H1 (cell line): Measurements from ENCODE around the gene LPP. TPM values are rescaled to one million over a fixed set of nuclear protein-coding genes. Genes with fewer than 3 reads are reported as not detected.

Source experiments
- CBX8 ChIP-seq: fragments of 300-800, 300-1000 bp; sonication (generic); IDR thresholded peaks from 2 replicates; pipeline ENCODE4 v1.7.1; 2016; ENCODE audit warnings: low read depth, low read length, borderline replicate concordance
- CHD2 ChIP-seq: IDR thresholded peaks from 2 replicates; pipeline ENCODE4 v1.6.1; 2012; ENCODE audit warnings: low read length, improper control_type of control experiment
- HDAC6 ChIP-seq: IDR thresholded peaks from one replicate; pipeline ENCODE4 v1.7.1; 2012; ENCODE audit warnings: low read depth, mild to moderate bottlenecking, inconsistent platforms, low read length, moderate library complexity
- KDM5A ChIP-seq: fragments of 200-600 bp; IDR thresholded peaks from 2 replicates; pipeline ENCODE4 v1.7.1; 2012; ENCODE audit warnings: mild to moderate bottlenecking, low read length, inconsistent platforms, mixed read lengths
- NANOG ChIP-seq: IDR thresholded peaks from 2 replicates; pipeline ENCODE4 v1.6.1; 2011; ENCODE audit warnings: low read length, low read depth, mild to moderate bottlenecking, inconsistent platforms; ENCODE audit not compliant: insufficient read depth, poor library complexity, severe bottlenecking
- POLR2AphosphoS5 ChIP-seq: IDR thresholded peaks from 2 replicates; pipeline ENCODE4 v1.6.1; 2011; ENCODE audit warnings: low read depth, low read length
- POU5F1 ChIP-seq: IDR thresholded peaks from 2 replicates; pipeline ENCODE4 v1.6.1; 2011; ENCODE audit warnings: low read depth, mild to moderate bottlenecking, low read length, moderate library complexity
- SIRT6 ChIP-seq: IDR thresholded peaks from one replicate; pipeline ENCODE4 v1.7.1; 2012; ENCODE audit warnings: low read length, inconsistent platforms
- TAF1 ChIP-seq: IDR thresholded peaks from 2 replicates; pipeline ENCODE4 v1.6.1; 2011; ENCODE audit warnings: mild to moderate bottlenecking, low read depth, low read length
- polyA plus RNA-seq, 7 experiments: library from polyadenylated mRNA; depleted of rRNA in 3 of 7; stranded (reverse) in 5 of 7; unstranded in 2 of 7; fragments of >200 nt in 5 of 7; fragments of 200-250 nt in 2 of 7; gene quantifications; 1 replicate in 5 of 7; 2 replicates in 1 of 7; 4 replicates in 1 of 7; pipeline versions ENCODE4 v1.2.1 to v1.2.3, GENCODE V29; 2011 to 2013; ENCODE audit warnings: missing spikeins in 2 of 7, mixed read lengths in 2 of 7
- total RNA-seq: library from RNA; stranded (reverse); fragmentation: NEBNext Ultra II Directional; extraction: Animal tissue kit (Norgen Biotek cat#: 25700); gene quantifications from 2 replicates; pipeline ENCODE4 v1.2.1, GENCODE V29; 2021
- TF ChIP-seq, protein P1 (sequence below): fragments of 300-600 bp; sonication (generic); IDR thresholded peaks from 2 replicates; pipeline ENCODE4 v1.7.1; 2012; ENCODE audit warnings: low read length, moderate library complexity, mild to moderate bottlenecking, inconsistent platforms; ENCODE audit not compliant: insufficient replicate concordance
- TF ChIP-seq, protein P2 (sequence below): IDR thresholded peaks from 2 replicates; pipeline ENCODE4 v1.6.1; 2012; ENCODE audit warnings: inconsistent platforms
- TF ChIP-seq, protein P3 (sequence below): IDR thresholded peaks from 2 replicates; pipeline ENCODE4 v1.6.1; 2012; ENCODE audit warnings: inconsistent platforms

Gene LPP
- total and polyA plus RNA-seq, 2 of the 8 experiments (the other 6 are each of a cell fraction or from before 2014, with no cell fraction given), result 10.0 to 53.3 TPM

DNA sequence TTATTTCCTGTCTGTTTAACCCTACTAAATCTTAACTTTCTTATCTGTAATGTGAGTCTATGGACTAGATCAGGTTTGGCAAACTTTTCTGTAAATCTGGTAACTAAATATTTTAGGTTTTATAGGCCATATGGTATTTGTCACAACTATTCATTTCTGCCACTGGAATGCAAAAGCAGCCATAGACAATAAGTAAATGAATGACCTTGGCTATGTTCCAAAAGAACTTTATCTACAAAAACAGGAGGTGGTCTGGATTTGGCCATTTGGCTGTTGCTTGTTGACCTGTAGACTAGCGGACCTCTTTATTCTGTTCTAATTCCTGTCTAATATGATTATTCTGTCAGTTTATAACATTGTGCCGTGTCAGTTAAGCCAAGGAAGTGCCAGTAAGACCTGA, 314.2 kb downstream of the LPP start (continued):
- TF ChIP-seq, protein P1, sequence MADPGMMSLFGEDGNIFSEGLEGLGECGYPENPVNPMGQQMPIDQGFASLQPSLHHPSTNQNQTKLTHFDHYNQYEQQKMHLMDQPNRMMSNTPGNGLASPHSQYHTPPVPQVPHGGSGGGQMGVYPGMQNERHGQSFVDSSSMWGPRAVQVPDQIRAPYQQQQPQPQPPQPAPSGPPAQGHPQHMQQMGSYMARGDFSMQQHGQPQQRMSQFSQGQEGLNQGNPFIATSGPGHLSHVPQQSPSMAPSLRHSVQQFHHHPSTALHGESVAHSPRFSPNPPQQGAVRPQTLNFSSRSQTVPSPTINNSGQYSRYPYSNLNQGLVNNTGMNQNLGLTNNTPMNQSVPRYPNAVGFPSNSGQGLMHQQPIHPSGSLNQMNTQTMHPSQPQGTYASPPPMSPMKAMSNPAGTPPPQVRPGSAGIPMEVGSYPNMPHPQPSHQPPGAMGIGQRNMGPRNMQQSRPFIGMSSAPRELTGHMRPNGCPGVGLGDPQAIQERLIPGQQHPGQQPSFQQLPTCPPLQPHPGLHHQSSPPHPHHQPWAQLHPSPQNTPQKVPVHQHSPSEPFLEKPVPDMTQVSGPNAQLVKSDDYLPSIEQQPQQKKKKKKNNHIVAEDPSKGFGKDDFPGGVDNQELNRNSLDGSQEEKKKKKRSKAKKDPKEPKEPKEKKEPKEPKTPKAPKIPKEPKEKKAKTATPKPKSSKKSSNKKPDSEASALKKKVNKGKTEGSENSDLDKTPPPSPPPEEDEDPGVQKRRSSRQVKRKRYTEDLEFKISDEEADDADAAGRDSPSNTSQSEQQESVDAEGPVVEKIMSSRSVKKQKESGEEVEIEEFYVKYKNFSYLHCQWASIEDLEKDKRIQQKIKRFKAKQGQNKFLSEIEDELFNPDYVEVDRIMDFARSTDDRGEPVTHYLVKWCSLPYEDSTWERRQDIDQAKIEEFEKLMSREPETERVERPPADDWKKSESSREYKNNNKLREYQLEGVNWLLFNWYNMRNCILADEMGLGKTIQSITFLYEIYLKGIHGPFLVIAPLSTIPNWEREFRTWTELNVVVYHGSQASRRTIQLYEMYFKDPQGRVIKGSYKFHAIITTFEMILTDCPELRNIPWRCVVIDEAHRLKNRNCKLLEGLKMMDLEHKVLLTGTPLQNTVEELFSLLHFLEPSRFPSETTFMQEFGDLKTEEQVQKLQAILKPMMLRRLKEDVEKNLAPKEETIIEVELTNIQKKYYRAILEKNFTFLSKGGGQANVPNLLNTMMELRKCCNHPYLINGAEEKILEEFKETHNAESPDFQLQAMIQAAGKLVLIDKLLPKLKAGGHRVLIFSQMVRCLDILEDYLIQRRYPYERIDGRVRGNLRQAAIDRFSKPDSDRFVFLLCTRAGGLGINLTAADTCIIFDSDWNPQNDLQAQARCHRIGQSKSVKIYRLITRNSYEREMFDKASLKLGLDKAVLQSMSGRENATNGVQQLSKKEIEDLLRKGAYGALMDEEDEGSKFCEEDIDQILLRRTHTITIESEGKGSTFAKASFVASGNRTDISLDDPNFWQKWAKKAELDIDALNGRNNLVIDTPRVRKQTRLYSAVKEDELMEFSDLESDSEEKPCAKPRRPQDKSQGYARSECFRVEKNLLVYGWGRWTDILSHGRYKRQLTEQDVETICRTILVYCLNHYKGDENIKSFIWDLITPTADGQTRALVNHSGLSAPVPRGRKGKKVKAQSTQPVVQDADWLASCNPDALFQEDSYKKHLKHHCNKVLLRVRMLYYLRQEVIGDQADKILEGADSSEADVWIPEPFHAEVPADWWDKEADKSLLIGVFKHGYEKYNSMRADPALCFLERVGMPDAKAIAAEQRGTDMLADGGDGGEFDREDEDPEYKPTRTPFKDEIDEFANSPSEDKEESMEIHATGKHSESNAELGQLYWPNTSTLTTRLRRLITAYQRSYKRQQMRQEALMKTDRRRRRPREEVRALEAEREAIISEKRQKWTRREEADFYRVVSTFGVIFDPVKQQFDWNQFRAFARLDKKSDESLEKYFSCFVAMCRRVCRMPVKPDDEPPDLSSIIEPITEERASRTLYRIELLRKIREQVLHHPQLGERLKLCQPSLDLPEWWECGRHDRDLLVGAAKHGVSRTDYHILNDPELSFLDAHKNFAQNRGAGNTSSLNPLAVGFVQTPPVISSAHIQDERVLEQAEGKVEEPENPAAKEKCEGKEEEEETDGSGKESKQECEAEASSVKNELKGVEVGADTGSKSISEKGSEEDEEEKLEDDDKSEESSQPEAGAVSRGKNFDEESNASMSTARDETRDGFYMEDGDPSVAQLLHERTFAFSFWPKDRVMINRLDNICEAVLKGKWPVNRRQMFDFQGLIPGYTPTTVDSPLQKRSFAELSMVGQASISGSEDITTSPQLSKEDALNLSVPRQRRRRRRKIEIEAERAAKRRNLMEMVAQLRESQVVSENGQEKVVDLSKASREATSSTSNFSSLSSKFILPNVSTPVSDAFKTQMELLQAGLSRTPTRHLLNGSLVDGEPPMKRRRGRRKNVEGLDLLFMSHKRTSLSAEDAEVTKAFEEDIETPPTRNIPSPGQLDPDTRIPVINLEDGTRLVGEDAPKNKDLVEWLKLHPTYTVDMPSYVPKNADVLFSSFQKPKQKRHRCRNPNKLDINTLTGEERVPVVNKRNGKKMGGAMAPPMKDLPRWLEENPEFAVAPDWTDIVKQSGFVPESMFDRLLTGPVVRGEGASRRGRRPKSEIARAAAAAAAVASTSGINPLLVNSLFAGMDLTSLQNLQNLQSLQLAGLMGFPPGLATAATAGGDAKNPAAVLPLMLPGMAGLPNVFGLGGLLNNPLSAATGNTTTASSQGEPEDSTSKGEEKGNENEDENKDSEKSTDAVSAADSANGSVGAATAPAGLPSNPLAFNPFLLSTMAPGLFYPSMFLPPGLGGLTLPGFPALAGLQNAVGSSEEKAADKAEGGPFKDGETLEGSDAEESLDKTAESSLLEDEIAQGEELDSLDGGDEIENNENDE, result no peak
- TF ChIP-seq, protein P2, sequence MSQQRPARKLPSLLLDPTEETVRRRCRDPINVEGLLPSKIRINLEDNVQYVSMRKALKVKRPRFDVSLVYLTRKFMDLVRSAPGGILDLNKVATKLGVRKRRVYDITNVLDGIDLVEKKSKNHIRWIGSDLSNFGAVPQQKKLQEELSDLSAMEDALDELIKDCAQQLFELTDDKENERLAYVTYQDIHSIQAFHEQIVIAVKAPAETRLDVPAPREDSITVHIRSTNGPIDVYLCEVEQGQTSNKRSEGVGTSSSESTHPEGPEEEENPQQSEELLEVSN, result no peak
- TF ChIP-seq KDM5A (no peak), HDAC6 (no peak), CHD2 (no peak), CBX8 (no peak), TAF1 (no peak), POU5F1 (no peak), SIRT6 (no peak), NANOG (no peak), POLR2AphosphoS5 (no peak)
- TF ChIP-seq, protein P3, sequence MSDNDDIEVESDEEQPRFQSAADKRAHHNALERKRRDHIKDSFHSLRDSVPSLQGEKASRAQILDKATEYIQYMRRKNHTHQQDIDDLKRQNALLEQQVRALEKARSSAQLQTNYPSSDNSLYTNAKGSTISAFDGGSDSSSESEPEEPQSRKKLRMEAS, result no peak
